K562 (cell line): ENCODE results near the gene ABR. TPM values are rescaled to one million over a fixed set of nuclear protein-coding genes. Genes with fewer than 3 reads are reported as not detected.
A peak's percentile ranks its signal among the peaks of the same experiment; 100 is the strongest.

Experiments used
- CBFA2T3 ChIP-seq: fragments of 450-650 bp; IDR thresholded peaks from 2 replicates; pipeline ENCODE4 v1.6.1; 2017
- E2F1 ChIP-seq: sonication (generic); formaldehyde crosslinking; IDR thresholded peaks from 2 replicates; pipeline ENCODE4 v1.8.1; 2023; ENCODE audit warnings: mild to moderate bottlenecking, missing genetic modification reagents, moderate library complexity
- EGR1 ChIP-seq: fragments of 450-650 bp; conservative IDR thresholded peaks from 2 replicates; pipeline ENCODE4 v1.6.1; 2017; ENCODE audit warnings: mild to moderate bottlenecking
- ELK1 ChIP-seq: sonication (generic); formaldehyde crosslinking; IDR thresholded peaks from 2 replicates; pipeline ENCODE4 v1.8.1; 2022; ENCODE audit warnings: missing genetic modification reagents
- HCFC1 ChIP-seq: IDR thresholded peaks from 2 replicates; pipeline ENCODE4 v1.6.1; 2012; ENCODE audit warnings: low read depth, low read length, improper control_type of control experiment
- HDAC6 ChIP-seq: IDR thresholded peaks from 2 replicates; pipeline ENCODE4 v1.6.1; 2012; ENCODE audit warnings: low read depth, mild to moderate bottlenecking, control low read depth, inconsistent platforms, low read length, moderate library complexity
- SIRT6 ChIP-seq: IDR thresholded peaks from one replicate; pipeline ENCODE4 v1.6.1; 2012; ENCODE audit warnings: low read depth, mild to moderate bottlenecking, control low read depth, inconsistent platforms, low read length, moderate library complexity
- SMARCA4 ChIP-seq: fragments of 450-650 bp; IDR thresholded peaks from 2 replicates; pipeline ENCODE4 v1.6.1; 2016
- SRF ChIP-seq, 2 experiments: fragments of 250-450, 450-650 bp in 1 of 2; sonication (Bioruptor Pico) in 1 of 2; sonication (generic) in 1 of 2; formaldehyde crosslinking; IDR thresholded peaks; 2 replicates each; pipeline versions ENCODE4 v1.5.0 to v1.5.1; 2020 to 2022; ENCODE audit warnings: mild to moderate bottlenecking in 1 of 2, missing genetic modification reagents in 1 of 2
- TFAP4 ChIP-seq: sonication (generic); formaldehyde crosslinking; IDR thresholded peaks from 2 replicates; pipeline ENCODE4 v1.8.0; 2022; ENCODE audit warnings: missing genetic modification reagents, mild to moderate bottlenecking, moderate library complexity, borderline replicate concordance
- ZBTB34 ChIP-seq: fragments of 250-450 bp; sonication (Bioruptor Pico); IDR thresholded peaks from 2 replicates; pipeline ENCODE4 v1.8.0; 2021; ENCODE audit warnings: mild to moderate bottlenecking, moderate library complexity
- ZKSCAN3 ChIP-seq: fragments of 250-450 bp; sonication (Bioruptor Pico); IDR thresholded peaks from 2 replicates; pipeline ENCODE4 v1.4.0; 2020
- ZNF232 ChIP-seq: sonication (generic); formaldehyde crosslinking; IDR thresholded peaks from 2 replicates; pipeline ENCODE4 v1.8.0; 2022; ENCODE audit warnings: mild to moderate bottlenecking, missing genetic modification reagents
- ZNF354B ChIP-seq: fragments of 250-450 bp; sonication (Bioruptor Pico); IDR thresholded peaks from 2 replicates; pipeline ENCODE4 v1.4.0; 2020
- ZNF408 ChIP-seq: fragments of 250-450 bp; sonication (Bioruptor Pico); IDR thresholded peaks from 2 replicates; pipeline ENCODE4 v1.4.0; 2020; ENCODE audit warnings: low read depth, mild to moderate bottlenecking, moderate library complexity
- ZNF583 ChIP-seq: fragments of 250-450 bp; sonication (Bioruptor Pico); IDR thresholded peaks from 2 replicates; pipeline ENCODE4 v1.4.0; 2020
- ZNF699 ChIP-seq: fragments of 250-450 bp; sonication (Bioruptor Pico); IDR thresholded peaks from 2 replicates; pipeline ENCODE4 v1.8.0; 2021; ENCODE audit warnings: mild to moderate bottlenecking, moderate library complexity; ENCODE audit not compliant: insufficient replicate concordance
- polyA plus RNA-seq, 8 experiments: library from polyadenylated mRNA; depleted of rRNA in 4 of 8; stranded (reverse) in 5 of 8; unstranded in 3 of 8; fragments of >200 nt; fragmentation: Nextera tagmentation in 2 of 8; fragmentation: Illumina TruSeq in 1 of 8; extraction: Ambion mirVana in 2 of 8; extraction: Trizol in 1 of 8; gene quantifications; 2 replicates each; pipeline versions ENCODE4 v1.2.1 to v1.2.3, GENCODE V29; 2011 to 2014; ENCODE audit warnings: inconsistent platforms in 1 of 8, missing spikeins in 1 of 8
- total RNA-seq, 7 experiments: library from RNA; depleted of rRNA in 6 of 7; stranded (reverse); fragments of >200 nt in 6 of 7; fragmentation: Illumina TruSeq in 2 of 7; extraction: Trizol in 2 of 7; gene quantifications; 2 replicates each; pipeline versions ENCODE4 v1.2.1 to v1.2.3, GENCODE V29; 2011 to 2021; ENCODE audit warnings: low replicate concordance in 1 of 7
- TF ChIP-seq, protein P1 (sequence below): sonication (generic); formaldehyde crosslinking; IDR thresholded peaks from 2 replicates; pipeline ENCODE4 v1.8.1; 2023; ENCODE audit warnings: mild to moderate bottlenecking, missing genetic modification reagents
- TF ChIP-seq, protein P2 (sequence below): sonication (generic); formaldehyde crosslinking; IDR thresholded peaks from 2 replicates; pipeline ENCODE4 v1.8.1; 2022; ENCODE audit warnings: missing genetic modification reagents
- TF ChIP-seq, protein P3 (sequence below): fragments of 450-650 bp; IDR thresholded peaks from 2 replicates; pipeline ENCODE4 v1.6.1; 2016; ENCODE audit warnings: missing biosample characterization, missing genetic modification characterization

The ABR gene
- total and polyA plus RNA-seq, 9 of the 15 experiments (the other 6 are each of a cell fraction or from before 2014, with no cell fraction given) = 0.07 to 1.6 (median 0.37) TPM; not detected in 1

DNA sequence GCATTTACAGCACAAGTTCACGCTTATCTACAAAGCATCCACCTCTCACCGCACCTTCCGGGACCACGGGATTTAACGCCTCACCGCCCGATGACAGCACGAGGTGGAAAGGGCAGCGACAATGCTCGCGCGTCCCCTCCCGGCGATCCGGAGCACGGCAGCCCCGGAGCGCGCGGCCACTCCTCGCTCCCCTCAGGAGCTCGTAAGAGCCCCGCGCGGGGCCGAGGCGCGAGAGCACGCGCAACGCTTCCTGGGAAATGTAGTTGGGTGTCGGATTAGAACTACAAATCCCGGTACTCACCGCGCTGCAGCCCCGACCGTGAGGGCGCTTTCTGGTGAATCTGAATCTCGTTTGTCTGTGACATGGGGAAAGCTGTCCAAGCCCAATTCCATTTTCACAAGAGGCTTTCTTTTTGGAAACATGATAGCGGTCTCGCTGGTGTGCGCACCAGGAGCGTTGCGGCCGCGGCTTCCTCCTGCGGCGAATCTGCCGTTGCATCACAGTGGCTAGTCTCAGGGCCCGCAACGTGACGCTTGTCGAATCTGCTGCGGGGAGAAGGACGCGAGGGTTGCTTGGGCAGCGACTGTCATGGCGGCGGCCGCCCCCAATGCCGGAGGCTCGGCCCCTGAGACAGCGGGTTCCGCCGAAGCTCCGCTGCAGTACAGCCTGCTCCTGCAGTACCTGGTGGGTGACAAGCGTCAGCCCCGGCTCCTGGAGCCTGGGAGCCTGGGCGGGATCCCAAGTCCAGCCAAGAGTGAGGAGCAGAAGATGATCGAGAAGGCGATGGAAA lies 183.0 kb downstream of the ABR start, which contains the start of gene TIMM22 (continued):
- TF ChIP-seq, protein P1, sequence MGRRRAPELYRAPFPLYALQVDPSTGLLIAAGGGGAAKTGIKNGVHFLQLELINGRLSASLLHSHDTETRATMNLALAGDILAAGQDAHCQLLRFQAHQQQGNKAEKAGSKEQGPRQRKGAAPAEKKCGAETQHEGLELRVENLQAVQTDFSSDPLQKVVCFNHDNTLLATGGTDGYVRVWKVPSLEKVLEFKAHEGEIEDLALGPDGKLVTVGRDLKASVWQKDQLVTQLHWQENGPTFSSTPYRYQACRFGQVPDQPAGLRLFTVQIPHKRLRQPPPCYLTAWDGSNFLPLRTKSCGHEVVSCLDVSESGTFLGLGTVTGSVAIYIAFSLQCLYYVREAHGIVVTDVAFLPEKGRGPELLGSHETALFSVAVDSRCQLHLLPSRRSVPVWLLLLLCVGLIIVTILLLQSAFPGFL (CRISPR knock-in tag) = no peak
- TF ChIP-seq SMARCA4 (no peak), ZKSCAN3 (CRISPR knock-in tag) (no peak), CBFA2T3 (peak; percentile 46; the same call in 1 of the 2 replicates), SRF (CRISPR knock-in tag; IDR thresholded peaks at IDR 0.05) (no peak; a peak in 1 of 4 replicates), SIRT6 (no peak), HCFC1 (peak; percentile 87), ZNF699 (CRISPR knock-in tag) (no peak), ZNF583 (CRISPR knock-in tag) (no peak; the same call in 1 of the 2 replicates), ZNF408 (CRISPR knock-in tag) (no peak), TFAP4 (CRISPR knock-in tag) (peak; percentile 70), ELK1 (no peak), ZNF354B (CRISPR knock-in tag) (no peak), ZBTB34 (CRISPR knock-in tag) (no peak), HDAC6 (no peak), E2F1 (CRISPR knock-in tag) (no peak), ZNF232 (CRISPR knock-in tag) (no peak), EGR1 (peak; percentile 47)
- TF ChIP-seq, protein P2, sequence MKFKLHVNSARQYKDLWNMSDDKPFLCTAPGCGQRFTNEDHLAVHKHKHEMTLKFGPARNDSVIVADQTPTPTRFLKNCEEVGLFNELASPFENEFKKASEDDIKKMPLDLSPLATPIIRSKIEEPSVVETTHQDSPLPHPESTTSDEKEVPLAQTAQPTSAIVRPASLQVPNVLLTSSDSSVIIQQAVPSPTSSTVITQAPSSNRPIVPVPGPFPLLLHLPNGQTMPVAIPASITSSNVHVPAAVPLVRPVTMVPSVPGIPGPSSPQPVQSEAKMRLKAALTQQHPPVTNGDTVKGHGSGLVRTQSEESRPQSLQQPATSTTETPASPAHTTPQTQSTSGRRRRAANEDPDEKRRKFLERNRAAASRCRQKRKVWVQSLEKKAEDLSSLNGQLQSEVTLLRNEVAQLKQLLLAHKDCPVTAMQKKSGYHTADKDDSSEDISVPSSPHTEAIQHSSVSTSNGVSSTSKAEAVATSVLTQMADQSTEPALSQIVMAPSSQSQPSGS (CRISPR knock-in tag) = 0 out of 2 replicates have a peak, but pooled peaks have one; percentile 19
- TF ChIP-seq, protein P3, sequence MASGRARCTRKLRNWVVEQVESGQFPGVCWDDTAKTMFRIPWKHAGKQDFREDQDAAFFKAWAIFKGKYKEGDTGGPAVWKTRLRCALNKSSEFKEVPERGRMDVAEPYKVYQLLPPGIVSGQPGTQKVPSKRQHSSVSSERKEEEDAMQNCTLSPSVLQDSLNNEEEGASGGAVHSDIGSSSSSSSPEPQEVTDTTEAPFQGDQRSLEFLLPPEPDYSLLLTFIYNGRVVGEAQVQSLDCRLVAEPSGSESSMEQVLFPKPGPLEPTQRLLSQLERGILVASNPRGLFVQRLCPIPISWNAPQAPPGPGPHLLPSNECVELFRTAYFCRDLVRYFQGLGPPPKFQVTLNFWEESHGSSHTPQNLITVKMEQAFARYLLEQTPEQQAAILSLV (tag) = no peak
